Measurements from ENCODE around the gene WSCD1.

Gene WSCD1

DNA sequence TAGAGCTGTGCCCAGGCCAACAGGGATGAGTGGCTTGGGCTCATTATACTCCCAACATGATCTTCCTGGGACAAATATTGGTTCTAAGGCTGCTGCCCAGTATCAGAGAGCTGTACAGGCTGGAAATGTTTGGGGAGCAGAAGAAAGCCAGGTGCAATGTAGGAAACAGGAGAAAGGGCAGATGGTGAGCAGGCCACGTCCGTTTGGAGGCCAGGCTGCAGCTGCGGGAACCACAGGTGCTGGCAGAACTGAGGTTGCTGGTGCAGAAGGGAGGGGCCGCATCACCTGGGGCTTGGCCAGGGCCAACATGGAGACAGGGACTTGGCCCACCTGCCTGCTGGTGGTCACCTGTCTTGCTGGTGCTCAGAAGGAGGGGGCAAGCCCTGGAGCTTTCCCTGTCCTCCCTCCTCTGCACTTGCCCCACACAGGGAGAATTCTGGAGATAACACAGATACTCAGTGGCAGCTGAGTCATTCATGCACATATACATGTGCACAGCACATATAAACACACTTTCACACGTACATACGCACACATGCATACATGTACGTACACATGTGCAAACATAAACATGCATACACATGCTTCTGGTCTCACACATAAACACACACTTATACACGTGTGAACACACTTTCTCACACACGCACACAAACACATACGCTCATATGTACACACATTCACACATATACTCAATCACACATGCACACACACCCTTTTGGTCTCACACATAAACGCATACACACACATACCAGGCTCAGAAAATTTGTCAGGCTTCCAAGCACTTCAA lies 67.7 kb downstream of the WSCD1 start:
- no peak overlapping the region for H3K4me3 ChIP-seq (ENCODE audit: control insufficient read depth, low read depth, low read length)
- DNase-seq (ENCODE audit: low read depth): no peak
- TF ChIP-seq, protein P1, sequence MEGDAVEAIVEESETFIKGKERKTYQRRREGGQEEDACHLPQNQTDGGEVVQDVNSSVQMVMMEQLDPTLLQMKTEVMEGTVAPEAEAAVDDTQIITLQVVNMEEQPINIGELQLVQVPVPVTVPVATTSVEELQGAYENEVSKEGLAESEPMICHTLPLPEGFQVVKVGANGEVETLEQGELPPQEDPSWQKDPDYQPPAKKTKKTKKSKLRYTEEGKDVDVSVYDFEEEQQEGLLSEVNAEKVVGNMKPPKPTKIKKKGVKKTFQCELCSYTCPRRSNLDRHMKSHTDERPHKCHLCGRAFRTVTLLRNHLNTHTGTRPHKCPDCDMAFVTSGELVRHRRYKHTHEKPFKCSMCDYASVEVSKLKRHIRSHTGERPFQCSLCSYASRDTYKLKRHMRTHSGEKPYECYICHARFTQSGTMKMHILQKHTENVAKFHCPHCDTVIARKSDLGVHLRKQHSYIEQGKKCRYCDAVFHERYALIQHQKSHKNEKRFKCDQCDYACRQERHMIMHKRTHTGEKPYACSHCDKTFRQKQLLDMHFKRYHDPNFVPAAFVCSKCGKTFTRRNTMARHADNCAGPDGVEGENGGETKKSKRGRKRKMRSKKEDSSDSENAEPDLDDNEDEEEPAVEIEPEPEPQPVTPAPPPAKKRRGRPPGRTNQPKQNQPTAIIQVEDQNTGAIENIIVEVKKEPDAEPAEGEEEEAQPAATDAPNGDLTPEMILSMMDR (IDR thresholded peaks at IDR 0.05; ENCODE audit: control insufficient read depth, insufficient read depth, low read depth, low read length, missing control alignments): no peak

DNA sequence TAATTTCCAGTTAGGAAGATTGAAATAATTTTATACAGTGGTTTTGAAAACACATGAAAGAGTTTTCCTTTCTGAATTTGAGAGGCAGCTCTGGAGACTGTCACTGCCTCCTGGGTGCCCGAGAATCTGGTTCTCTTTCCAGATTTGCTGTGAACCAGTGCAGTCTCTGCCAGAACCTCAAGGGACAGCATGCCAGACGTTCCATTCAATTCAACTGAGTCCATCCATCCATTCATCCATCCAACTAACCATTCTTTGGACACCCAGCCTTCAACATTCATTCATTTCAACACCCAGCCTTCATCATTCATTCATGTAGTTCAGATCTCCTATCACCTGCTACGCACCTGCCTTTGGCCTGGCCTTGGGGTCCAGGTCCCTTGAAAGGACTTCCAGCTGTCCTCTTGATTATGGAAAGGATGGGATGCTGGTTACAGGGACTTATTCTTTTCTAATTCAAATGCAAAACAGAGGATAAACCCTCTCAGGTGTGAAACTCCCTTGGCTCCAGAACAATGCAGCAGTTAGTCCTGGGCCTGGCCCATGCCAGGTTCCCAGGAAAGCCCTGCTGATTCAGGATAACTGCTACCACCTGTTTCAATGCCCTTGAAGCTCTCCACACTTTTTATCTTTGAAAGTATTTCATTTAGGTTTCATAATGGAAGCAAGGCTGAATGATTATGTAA lies 68.7 kb downstream of the WSCD1 start:
- TF ChIP-seq, protein P1 (IDR thresholded peaks at IDR 0.05; ENCODE audit: control insufficient read depth, insufficient read depth, low read depth, low read length, missing control alignments): no peak
- H3K4me3 ChIP-seq (ENCODE audit: control insufficient read depth, low read depth, low read length): no peak overlapping the region
- DNase-seq (ENCODE audit: low read depth): no peak

DNA sequence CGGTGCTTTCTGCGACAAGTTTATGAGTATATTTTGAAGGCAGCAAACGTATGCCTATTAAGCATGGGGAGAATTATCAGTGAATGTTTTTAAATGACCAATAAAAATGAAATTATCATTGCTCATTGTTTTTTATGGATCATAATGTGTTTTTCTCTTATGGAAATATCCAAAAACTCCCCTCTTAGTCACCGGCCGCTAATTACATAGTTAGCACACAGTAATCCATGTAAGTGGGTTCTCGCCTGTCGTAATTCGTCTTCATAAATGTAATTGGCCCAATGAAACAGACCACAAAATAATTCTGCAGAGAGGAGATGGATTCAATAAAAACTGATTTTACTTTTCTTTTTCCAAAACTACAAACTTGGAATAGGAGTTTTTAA lies 69.3 kb downstream of the WSCD1 start:
- no peak overlapping the region for H3K4me3 ChIP-seq (ENCODE audit: control insufficient read depth, low read depth, low read length)
- DNase-seq (ENCODE audit: low read depth): no peak

DNA sequence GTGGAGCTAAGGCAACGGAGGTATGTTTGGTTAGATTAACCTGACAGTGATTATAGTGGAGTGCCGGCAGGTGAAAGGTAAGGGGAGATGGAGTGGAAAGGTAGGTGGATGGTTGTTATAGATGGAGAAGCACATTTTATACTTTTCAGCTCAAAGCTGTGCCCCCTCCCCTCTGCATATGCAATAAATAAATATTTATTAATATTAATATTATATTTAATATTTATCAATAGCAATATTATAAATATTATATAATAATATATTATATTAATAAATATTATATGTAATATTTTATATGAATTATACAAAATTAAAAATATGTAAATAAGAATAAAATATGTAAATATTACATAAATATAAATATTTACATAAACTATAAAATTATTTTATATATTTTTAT lies 70.0 kb downstream of the WSCD1 start:
- no peak for DNase-seq (ENCODE audit: low read depth)
- TF ChIP-seq, protein P1 (IDR thresholded peaks at IDR 0.05; ENCODE audit: control insufficient read depth, insufficient read depth, low read depth, low read length, missing control alignments): no peak
- no peak overlapping the region for H3K4me3 ChIP-seq (ENCODE audit: control insufficient read depth, low read depth, low read length)

More for the DNA sequence above, 69.3 kb downstream of the WSCD1 start:
- TF ChIP-seq, protein P1 (IDR thresholded peaks at IDR 0.05; ENCODE audit: control insufficient read depth, insufficient read depth, low read depth, low read length, missing control alignments): no peak

DNA sequence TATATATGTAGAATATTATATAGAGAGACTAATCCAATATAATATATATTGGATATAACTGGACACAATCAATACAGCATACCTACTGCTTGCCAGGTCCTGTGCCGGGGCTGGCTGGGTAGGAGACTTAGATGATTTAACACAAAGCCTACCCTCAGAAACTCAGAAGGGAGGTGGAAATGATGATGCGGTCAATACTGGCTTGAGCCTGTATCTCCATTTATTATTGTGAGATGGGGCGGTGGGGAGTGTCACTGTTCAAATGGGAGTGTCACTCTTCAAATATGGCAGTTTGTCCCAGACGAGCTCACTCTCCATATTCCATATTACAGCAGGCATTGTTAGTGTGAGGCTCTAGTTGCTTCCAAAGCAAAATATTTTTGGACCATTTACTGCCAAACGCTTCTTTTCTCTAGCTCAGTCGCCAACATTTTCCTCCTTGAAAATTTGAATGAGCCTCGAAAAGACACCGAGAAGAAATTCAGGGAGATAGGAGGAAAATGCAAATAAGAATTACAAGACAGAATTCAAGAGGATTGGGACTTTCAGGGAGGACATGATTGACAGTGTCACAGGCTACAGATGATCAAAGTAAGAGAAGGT lies 70.7 kb downstream of the WSCD1 start:
- TF ChIP-seq, protein P1 (IDR thresholded peaks at IDR 0.05; ENCODE audit: control insufficient read depth, insufficient read depth, low read depth, low read length, missing control alignments): no peak
- no peak for DNase-seq (ENCODE audit: low read depth)
- H3K4me3 ChIP-seq (ENCODE audit: control insufficient read depth, low read depth, low read length): no peak overlapping the region

DNA sequence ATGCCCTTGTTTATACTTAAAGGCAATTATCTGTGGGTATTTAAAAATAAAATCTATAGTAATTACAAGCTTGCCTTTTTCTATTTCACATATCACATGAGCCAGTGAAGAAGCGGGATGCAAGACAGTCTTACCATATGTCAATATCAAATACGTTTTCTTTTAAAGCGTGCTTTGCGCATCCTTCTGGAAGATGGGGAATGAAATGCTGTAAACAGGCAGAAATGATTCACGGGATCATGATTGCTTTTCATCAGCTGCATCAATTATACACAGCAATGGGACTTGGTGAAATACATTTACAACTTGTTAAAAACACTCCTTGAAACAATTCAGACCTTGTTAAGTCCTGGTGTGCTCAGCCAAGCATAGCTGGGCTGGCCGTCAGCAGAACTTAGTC lies 72.5 kb downstream of the WSCD1 start:
- TF ChIP-seq, protein P1 (IDR thresholded peaks at IDR 0.05; ENCODE audit: control insufficient read depth, insufficient read depth, low read depth, low read length, missing control alignments): no peak
- no peak for DNase-seq (ENCODE audit: low read depth)
- no peak overlapping the region for H3K4me3 ChIP-seq (ENCODE audit: control insufficient read depth, low read depth, low read length)
